Hepatocyte (in vitro differentiated cells): ENCODE results near the gene NRG3. TPM values are rescaled to one million over a fixed set of nuclear protein-coding genes. Genes with fewer than 3 reads are reported as not detected.

ENCODE experiments used
- DNase-seq: peaks from one replicate; pipeline ENCODE4 v3.0.0-alpha.2; 2016; ENCODE audit warnings: low spot score
- H2AFZ ChIP-seq: fragments of 200-600 bp; sonication (generic); 2 replicates; pipeline ENCODE4 v1.6.0; 2016; ENCODE audit warnings: antibody characterized with exemption, mild to moderate bottlenecking
- H3K27ac ChIP-seq: fragments of 200-600 bp; sonication (generic); 2 replicates; pipeline ENCODE4 v1.5.1; 2016; ENCODE audit warnings: mild to moderate bottlenecking
- H3K27me3 ChIP-seq: fragments of 200-600 bp; sonication (generic); 2 replicates; pipeline ENCODE4 v1.6.1; 2016
- H3K36me3 ChIP-seq: fragments of 200-600 bp; sonication (generic); replicated peaks from 2 replicates; pipeline ENCODE4 v1.5.1; 2016; ENCODE audit warnings: low read depth; ENCODE audit not compliant: insufficient read depth
- H3K4me1 ChIP-seq: fragments of 200-600 bp; sonication (generic); 2 replicates; pipeline ENCODE4 v1.5.1; 2016; ENCODE audit warnings: mild to moderate bottlenecking, moderate library complexity; ENCODE audit not compliant: insufficient read depth
- H3K4me2 ChIP-seq: fragments of 200-600 bp; sonication (generic); 2 replicates; pipeline ENCODE4 v1.6.0; 2016
- H3K4me3 ChIP-seq: fragments of 200-600 bp; sonication (generic); 2 replicates; pipeline ENCODE4 v1.5.1; 2016; ENCODE audit warnings: mild to moderate bottlenecking
- H3K79me2 ChIP-seq: fragments of 200-600 bp; sonication (generic); 2 replicates; pipeline ENCODE4 v1.6.0; 2017; ENCODE audit warnings: mild to moderate bottlenecking
- H3K9me2 ChIP-seq: fragments of 200-600 bp; sonication (generic); replicated peaks from 2 replicates; pipeline ENCODE4 v1.6.0; 2017; ENCODE audit warnings: mild to moderate bottlenecking; ENCODE audit not compliant: insufficient read depth
- H3K9me3 ChIP-seq: fragments of 200-600 bp; sonication (generic); 2 replicates; pipeline ENCODE4 v1.5.1; 2016; ENCODE audit warnings: low read depth, mild to moderate bottlenecking
- H4K20me1 ChIP-seq: fragments of 200-600 bp; sonication (generic); 2 replicates; pipeline ENCODE4 v1.6.0; 2016; ENCODE audit warnings: mild to moderate bottlenecking; ENCODE audit not compliant: insufficient read depth, poor library complexity, severe bottlenecking
- EZH2 ChIP-seq: fragments of 200-600 bp; sonication (generic); IDR thresholded peaks from 2 replicates; pipeline ENCODE4 v1.6.1; 2016; ENCODE audit warnings: antibody characterized with exemption, mild to moderate bottlenecking, borderline replicate concordance
- EZH2phosphoT487 ChIP-seq: fragments of 200-600 bp; sonication (generic); IDR thresholded peaks from one replicate; pipeline ENCODE4 v1.6.1; 2018; ENCODE audit warnings: antibody characterized with exemption, mild to moderate bottlenecking, low read depth, moderate library complexity; ENCODE audit not compliant: unreplicated experiment, severe bottlenecking
- WGBS: methylation state at CpG from one replicate; pipeline ENCODE4 v1.1.6; 2016; ENCODE audit warnings: low lambda C conversion rate; ENCODE audit errors: missing lambda C conversion rate; 5-methylcytosine and 5-hydroxymethylcytosine counted together
- polyA plus RNA-seq: library from polyadenylated mRNA; unstranded; fragments of >200 nt; fragmentation: Nextera tagmentation; extraction: Ambion mirVana; gene quantifications from 2 replicates; pipeline ENCODE4 v1.2.1, GENCODE V29; 2016
- total RNA-seq: library from RNA; depleted of rRNA; stranded (reverse); fragments of >200 nt; gene quantifications from 2 replicates; pipeline ENCODE4 v1.2.3, GENCODE V29; 2014
- TF ChIP-seq, protein P1 (sequence below): fragments of 200-600 bp; sonication (generic); IDR thresholded peaks from 2 replicates; pipeline ENCODE4 v1.5.1; 2016; ENCODE audit warnings: antibody characterized with exemption, mild to moderate bottlenecking; ENCODE audit not compliant: poor library complexity

Gene NRG3
- total and polyA plus RNA-seq, 2 experiments from 2014 or later, result 0.57 to 2.0 TPM

DNA sequence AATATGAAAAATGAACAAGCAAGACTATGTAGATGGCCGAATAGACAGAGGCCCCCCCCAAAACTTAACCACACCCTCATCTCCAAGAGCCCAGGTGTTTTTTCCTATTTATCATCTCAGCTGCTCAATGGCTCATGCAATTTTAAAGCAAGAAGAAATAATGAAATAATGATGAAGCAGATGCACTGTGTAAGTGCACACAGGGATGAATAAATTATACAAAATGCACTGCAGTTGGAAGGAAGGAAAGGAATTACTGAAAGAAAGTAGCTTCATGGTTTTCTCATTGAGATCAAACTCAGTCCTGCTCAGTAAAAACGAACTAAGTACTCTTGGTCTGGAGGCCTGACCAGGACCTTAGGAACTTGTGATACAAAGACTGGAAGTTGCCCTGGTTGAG is 810.1 kb downstream of the NRG3 start:
- Histone ChIP-seq H2AFZ (no peak overlapping the region), H3K4me2 (no peak overlapping the region), H3K27me3 (no peaks in the 10 kb centered on the region), H3K36me3 (no peaks in the 10 kb centered on the region), H3K4me1 (no peaks in the 10 kb centered on the region), H3K27ac (no peak overlapping the region), H3K79me2 (no peaks in the 10 kb centered on the region), H3K9me3 (no peaks in the 10 kb centered on the region), H4K20me1 (no peaks in the 10 kb centered on the region), H3K9me2 (no peaks in the 10 kb centered on the region), H3K4me3 (no peak overlapping the region)
- TF ChIP-seq, protein P1, sequence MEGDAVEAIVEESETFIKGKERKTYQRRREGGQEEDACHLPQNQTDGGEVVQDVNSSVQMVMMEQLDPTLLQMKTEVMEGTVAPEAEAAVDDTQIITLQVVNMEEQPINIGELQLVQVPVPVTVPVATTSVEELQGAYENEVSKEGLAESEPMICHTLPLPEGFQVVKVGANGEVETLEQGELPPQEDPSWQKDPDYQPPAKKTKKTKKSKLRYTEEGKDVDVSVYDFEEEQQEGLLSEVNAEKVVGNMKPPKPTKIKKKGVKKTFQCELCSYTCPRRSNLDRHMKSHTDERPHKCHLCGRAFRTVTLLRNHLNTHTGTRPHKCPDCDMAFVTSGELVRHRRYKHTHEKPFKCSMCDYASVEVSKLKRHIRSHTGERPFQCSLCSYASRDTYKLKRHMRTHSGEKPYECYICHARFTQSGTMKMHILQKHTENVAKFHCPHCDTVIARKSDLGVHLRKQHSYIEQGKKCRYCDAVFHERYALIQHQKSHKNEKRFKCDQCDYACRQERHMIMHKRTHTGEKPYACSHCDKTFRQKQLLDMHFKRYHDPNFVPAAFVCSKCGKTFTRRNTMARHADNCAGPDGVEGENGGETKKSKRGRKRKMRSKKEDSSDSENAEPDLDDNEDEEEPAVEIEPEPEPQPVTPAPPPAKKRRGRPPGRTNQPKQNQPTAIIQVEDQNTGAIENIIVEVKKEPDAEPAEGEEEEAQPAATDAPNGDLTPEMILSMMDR, result no peak
- TF ChIP-seq EZH2, result no peak
- TF ChIP-seq EZH2phosphoT487, result no peak
- DNase-seq, result no peak
- 89% methylated on average over 2 of the region's 2 CpGs for WGBS

DNA sequence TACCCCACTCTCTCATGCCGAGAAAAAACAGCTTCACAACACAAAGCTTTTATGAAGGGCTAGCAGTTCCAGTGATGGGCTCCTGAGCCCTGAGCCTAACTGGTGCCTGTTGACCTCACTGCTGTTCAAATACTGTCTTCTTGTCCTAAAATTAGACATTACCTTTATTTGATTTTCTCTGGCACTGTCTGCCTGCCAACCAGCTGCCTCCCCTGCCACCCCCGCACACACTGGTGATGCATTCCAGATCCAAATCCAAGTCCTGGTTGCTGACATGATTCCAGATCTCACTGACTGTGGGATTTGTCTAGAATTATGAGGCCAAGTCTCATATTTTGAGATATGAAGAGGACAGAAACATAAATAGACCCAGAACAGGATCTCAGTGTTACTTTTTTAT is 816.2 kb downstream of the NRG3 start:
- Histone ChIP-seq H3K27ac (no peak overlapping the region), H3K79me2 (no peaks in the 10 kb centered on the region), H2AFZ (no peak overlapping the region), H3K9me2 (no peaks in the 10 kb centered on the region), H3K4me1 (no peaks in the 10 kb centered on the region), H3K36me3 (no peaks in the 10 kb centered on the region), H3K4me3 (no peak overlapping the region), H3K9me3 (no peaks in the 10 kb centered on the region), H3K4me2 (no peak overlapping the region), H3K27me3 (no peaks in the 10 kb centered on the region), H4K20me1 (no peaks in the 10 kb centered on the region)
- no peak for DNase-seq
- TF ChIP-seq EZH2phosphoT487, result no peak
- TF ChIP-seq, protein P1, result no peak
- no peak for TF ChIP-seq EZH2
- WGBS, result 89% methylated on average over 2 of the region's 2 CpGs

DNA sequence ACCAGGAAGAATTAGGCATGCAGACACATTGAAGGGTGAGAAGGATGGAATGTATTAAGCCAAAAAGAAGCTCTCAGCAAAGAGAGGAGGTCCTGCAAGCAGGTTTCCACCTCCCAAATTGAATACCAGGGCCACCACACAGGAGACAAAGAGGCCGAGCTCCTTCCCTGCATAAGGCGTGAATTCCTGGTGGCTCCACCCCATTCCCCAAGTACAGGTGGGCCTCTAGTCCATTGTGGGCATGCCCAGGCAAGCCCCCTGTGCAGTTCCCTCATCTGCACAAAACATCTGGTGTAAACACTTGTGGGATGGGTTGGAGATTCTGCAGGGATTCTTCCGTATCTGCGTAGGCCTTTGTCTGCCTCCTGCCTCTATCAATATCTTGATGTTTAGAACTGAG is 817.5 kb downstream of the NRG3 start:
- Histone ChIP-seq H3K9me2 (no peaks in the 10 kb centered on the region), H3K27me3 (no peaks in the 10 kb centered on the region), H4K20me1 (no peaks in the 10 kb centered on the region), H3K36me3 (no peaks in the 10 kb centered on the region), H3K4me2 (no peak overlapping the region), H3K79me2 (no peaks in the 10 kb centered on the region), H3K4me1 (no peaks in the 10 kb centered on the region), H3K4me3 (no peak overlapping the region), H3K27ac (no peak overlapping the region), H3K9me3 (no peaks in the 10 kb centered on the region), H2AFZ (no peak overlapping the region)
- TF ChIP-seq, protein P1, result no peak
- TF ChIP-seq EZH2phosphoT487, result no peak
- TF ChIP-seq EZH2, result no peak
- 96% methylated on average over 4 of the region's 4 CpGs for WGBS
- DNase-seq, result no peak

DNA sequence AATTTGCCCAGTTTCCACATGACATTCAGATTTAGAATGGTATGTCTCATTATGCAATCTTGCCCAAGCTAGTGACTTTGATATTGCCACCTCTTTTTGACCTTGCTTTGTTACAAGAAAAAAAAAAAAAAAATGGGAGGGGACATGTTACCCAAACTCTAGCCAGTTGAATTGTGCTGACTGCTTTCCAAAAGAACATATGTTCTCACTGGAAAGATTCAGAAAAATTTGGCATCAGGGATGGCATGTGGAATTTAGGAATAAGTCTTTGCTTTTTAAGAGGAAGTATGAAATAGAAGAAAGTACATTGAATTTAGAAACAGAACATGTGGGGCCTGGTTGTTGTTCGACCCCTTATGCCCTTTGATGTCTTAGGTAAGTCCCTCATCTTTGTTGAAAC is 846.8 kb downstream of the NRG3 start:
- no peaks in the 10 kb centered on the region for H3K36me3 ChIP-seq
- H3K9me2 ChIP-seq, result no peaks in the 10 kb centered on the region
- no peaks in the 10 kb centered on the region for H3K9me3 ChIP-seq
- no peaks in the 10 kb centered on the region for H3K79me2 ChIP-seq
- no peak overlapping the region for H3K4me3 ChIP-seq
- no peak overlapping the region for H2AFZ ChIP-seq
- H3K27ac ChIP-seq, result no peak overlapping the region
- no peaks in the 10 kb centered on the region for H4K20me1 ChIP-seq
- 100% methylated on average over 1 of the region's 1 CpG for whole genome bisulfite sequencing
- H3K4me1 ChIP-seq, result no peaks in the 10 kb centered on the region
- no peak for DNase-seq
- no peaks in the 10 kb centered on the region for H3K27me3 ChIP-seq
- no peak overlapping the region for H3K4me2 ChIP-seq
- TF ChIP-seq, protein P1, result no peak
